Psoas muscle (tissue), 8 donors: Measurements from ENCODE around the gene CARMIL1. TPM values are rescaled to one million over a fixed set of nuclear protein-coding genes. Genes with fewer than 3 reads are reported as not detected.

Experiments
- ATAC-seq, 4 donors: fragments of 200-7000 bp; cut with Tn5 transposase; one replicate each; pipeline ENCODE4 v1.9.1; 2020; ENCODE audit warnings: moderate library complexity in 3 of 4, mild to moderate bottlenecking in 2 of 4
- DNase-seq, 2 donors: peaks; one replicate each; pipeline ENCODE4 v3.0.0-alpha.2; 2020
- H3K27ac ChIP-seq: fragments of 200-600 bp; one replicate; pipeline ENCODE4 v1.8.0; 2022
- H3K27me3 ChIP-seq, 3 donors: fragments of 200-600 bp in 1 of 3; one replicate each; pipeline versions ENCODE4 v1.6.1 to v1.8.0; 2013 to 2022; ENCODE audit warnings: low read length in 2 of 3, mild to moderate bottlenecking in 2 of 3, moderate library complexity in 1 of 3; ENCODE audit not compliant: insufficient read depth in 3 of 3
- H3K36me3 ChIP-seq, 2 donors: fragments of 200-600 bp in 1 of 2; one replicate each; pipeline versions ENCODE4 v1.6.1 to v1.8.0; 2013 to 2022; ENCODE audit warnings: low read depth in 1 of 2, mild to moderate bottlenecking in 1 of 2, moderate library complexity in 1 of 2; ENCODE audit not compliant: insufficient read depth in 1 of 2
- H3K4me1 ChIP-seq: fragments of 200-600 bp; one replicate; pipeline ENCODE4 v1.8.0; 2022
- H3K4me3 ChIP-seq: fragments of 200-600 bp; one replicate; pipeline ENCODE4 v1.8.0; 2022; ENCODE audit warnings: mild to moderate bottlenecking
- H3K9me3 ChIP-seq: fragments of 200-600 bp; one replicate; pipeline ENCODE4 v1.8.0; 2022
- WGBS, 3 donors: extraction: QIAGEN DNeasy Blood & Tissue Kit; methylation state at CpG; one replicate each; pipeline versions ENCODE4 v1.1.6 to v1.1.7; 2013; 5-methylcytosine and 5-hydroxymethylcytosine counted together
- intact Hi-C, 2 donors: fragments of 100-400 bp; cut with DNase I; formaldehyde crosslinking; loops; one replicate each; pipeline versions ENCODE4 v1.11.0 to v1.14.2; 2022
- polyA plus RNA-seq, 3 donors: library from polyadenylated mRNA; stranded (reverse); fragments of 200-250 nt; gene quantifications; one replicate each; pipeline ENCODE4 v1.2.3, GENCODE V29; 2013
- total RNA-seq, 4 donors: library from RNA; stranded (reverse); fragmentation: NEBNext Ultra II Directional in 2 of 4; extraction: Animal tissue kit (Norgen Biotek cat#: 25700) in 2 of 4; gene quantifications; one replicate each; pipeline versions ENCODE4 v1.2.1 to v1.2.4, GENCODE V29; 2021 to 2023
- TF ChIP-seq, protein P1 (sequence below): fragments of 200-600 bp; IDR thresholded peaks from one replicate; pipeline ENCODE4 v1.8.0; 2022; ENCODE audit warnings: antibody characterized with exemption
- donor health status: healthy with polysubstance abuse.
- donor health status: DM: no; HTN: no; CAD: no; lungs with moderate emphysema.
- donor health status: Bipolar disorder and iron deficiency.
- donor health status: healthy.
- donor health status: DM: yes; HTN: yes; CAD: no.
- donor health status: DM: no; HTN: no; CAD: no.
- donor health status: DM: no; HTN: no; CAD: no.
- donor health status: DM: yes; HTN: yes; CAD: no.

The CARMIL1 gene
- total and polyA plus RNA-seq, 7 donors = 0.11 to 1.0 (median 0.76) TPM

DNA sequence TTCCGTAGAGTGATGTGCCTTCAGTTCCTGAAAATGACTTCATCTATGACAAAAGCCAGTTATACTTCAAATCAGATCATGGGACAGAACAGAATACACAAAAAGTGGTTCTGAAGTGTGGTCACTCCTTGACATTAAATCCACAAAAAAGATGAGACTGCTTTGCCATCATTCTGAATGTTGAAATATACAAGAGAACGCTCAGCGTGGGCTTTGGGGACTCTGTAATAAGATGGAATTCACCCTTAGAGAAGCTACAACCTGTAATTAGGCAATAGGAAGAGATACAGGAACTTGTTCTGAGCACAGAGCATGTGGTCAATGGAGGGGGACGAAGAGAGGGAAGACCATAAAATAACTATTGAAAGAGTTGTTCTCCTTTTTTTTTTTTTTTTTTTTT lies 184.3 kb downstream of the CARMIL1 start:
- DNase-seq (no peak), ATAC-seq (no peak)
- no peak overlapping the region for H3K27ac ChIP-seq
- no peaks in the 10 kb centered on the region for H3K4me1 ChIP-seq
- 89 to 93% (median 90%) methylated on average over 4 of the region's 4 CpGs for WGBS, 3 donors
- intact Hi-C loops = no loop called here
- H3K36me3 ChIP-seq = no peaks in the 10 kb centered on the region
- no peak overlapping the region for H3K4me3 ChIP-seq
- TF ChIP-seq, protein P1, sequence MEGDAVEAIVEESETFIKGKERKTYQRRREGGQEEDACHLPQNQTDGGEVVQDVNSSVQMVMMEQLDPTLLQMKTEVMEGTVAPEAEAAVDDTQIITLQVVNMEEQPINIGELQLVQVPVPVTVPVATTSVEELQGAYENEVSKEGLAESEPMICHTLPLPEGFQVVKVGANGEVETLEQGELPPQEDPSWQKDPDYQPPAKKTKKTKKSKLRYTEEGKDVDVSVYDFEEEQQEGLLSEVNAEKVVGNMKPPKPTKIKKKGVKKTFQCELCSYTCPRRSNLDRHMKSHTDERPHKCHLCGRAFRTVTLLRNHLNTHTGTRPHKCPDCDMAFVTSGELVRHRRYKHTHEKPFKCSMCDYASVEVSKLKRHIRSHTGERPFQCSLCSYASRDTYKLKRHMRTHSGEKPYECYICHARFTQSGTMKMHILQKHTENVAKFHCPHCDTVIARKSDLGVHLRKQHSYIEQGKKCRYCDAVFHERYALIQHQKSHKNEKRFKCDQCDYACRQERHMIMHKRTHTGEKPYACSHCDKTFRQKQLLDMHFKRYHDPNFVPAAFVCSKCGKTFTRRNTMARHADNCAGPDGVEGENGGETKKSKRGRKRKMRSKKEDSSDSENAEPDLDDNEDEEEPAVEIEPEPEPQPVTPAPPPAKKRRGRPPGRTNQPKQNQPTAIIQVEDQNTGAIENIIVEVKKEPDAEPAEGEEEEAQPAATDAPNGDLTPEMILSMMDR = no peak
- no peaks in the 10 kb centered on the region for H3K9me3 ChIP-seq
- no peaks in the 10 kb centered on the region for H3K27me3 ChIP-seq

DNA sequence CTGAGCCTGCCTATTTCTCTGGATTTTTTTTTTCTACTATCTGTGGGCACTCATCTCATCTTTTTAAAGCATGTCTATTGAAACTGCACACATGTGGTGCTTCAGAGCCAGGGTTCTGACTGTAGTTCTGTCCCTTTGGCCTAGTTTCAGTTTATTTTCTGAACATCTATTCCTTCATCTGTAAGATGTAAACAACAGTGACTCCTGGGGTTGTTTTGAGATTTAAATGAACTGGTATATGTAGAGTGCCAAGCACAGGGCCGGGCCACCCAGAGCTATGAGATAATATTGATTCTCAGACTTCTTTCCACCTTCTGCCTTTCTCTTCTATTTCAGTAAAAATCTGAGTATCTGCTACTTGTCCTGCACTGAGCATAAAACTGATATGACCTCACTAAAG lies 185.1 kb downstream of the CARMIL1 start:
- 75 to 85% (median 85%) methylated on average over 1 of the region's 1 CpG for WGBS, 3 donors
- TF ChIP-seq, protein P1 = no peak
- Histone ChIP-seq H3K36me3 (no peaks in the 10 kb centered on the region), H3K27me3 (no peaks in the 10 kb centered on the region), H3K4me3 (no peak overlapping the region), H3K4me1 (no peaks in the 10 kb centered on the region), H3K9me3 (no peaks in the 10 kb centered on the region), H3K27ac (no peak overlapping the region)
- ATAC-seq = no peak
- no peak for DNase-seq
- intact Hi-C loops = no loop called here

DNA sequence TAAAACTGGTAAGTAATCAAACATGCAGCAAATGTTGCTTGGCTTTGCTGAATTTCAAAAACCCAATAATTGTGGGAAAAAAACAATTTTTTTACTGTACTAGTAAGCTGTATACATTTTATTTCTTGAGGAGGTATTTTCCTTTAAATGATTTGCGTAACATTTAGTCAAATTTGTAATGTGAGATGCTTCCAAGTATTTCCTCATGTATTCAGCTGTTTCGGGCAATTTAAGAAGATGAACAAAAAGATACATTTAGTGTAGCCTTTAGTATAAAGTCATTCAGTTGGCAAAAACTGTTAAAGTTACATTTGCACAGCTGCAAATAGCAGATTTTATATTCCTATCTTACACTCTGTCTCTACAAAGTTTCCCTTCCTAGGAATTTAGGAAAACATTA lies 186.8 kb downstream of the CARMIL1 start:
- WGBS, 3 donors = 44 to 45% (median 45%) methylated on average over 2 of the region's 2 CpGs
- no peak for ATAC-seq
- no peaks in the 10 kb centered on the region for H3K4me1 ChIP-seq
- no peaks in the 10 kb centered on the region for H3K27me3 ChIP-seq
- no peak overlapping the region for H3K4me3 ChIP-seq
- intact Hi-C loops = no loop called here
- TF ChIP-seq, protein P1 = no peak
- H3K9me3 ChIP-seq = no peaks in the 10 kb centered on the region
- no peak overlapping the region for H3K27ac ChIP-seq
- no peak for DNase-seq
- no peaks in the 10 kb centered on the region for H3K36me3 ChIP-seq

DNA sequence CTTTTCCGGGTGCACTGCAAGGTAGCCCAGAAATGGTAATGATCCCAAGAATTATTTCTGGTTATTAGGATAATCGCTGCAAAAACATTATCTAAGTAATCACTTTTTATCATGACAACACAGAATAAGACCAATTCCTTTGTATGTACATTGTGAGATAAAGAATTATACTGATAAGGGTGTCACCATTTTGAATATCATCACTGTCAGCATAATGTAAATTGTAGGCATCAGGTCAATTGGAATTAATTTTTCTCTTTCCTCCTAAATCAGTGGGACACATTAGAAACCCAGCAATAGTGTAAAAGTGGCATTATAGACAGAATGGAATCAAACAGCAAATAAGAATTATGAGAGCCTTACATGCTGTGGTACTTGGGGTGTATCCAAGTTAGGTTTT lies 189.7 kb downstream of the CARMIL1 start:
- intact Hi-C loops = no loop called here
- DNase-seq = no peak
- TF ChIP-seq, protein P1 = no peak
- WGBS, 3 donors = 79 to 87% (median 85%) methylated on average over 2 of the region's 2 CpGs
- no peak overlapping the region for H3K4me3 ChIP-seq
- no peaks in the 10 kb centered on the region for H3K27me3 ChIP-seq
- no peak overlapping the region for H3K27ac ChIP-seq
- H3K36me3 ChIP-seq = no peaks in the 10 kb centered on the region
- ATAC-seq = no peak
- H3K4me1 ChIP-seq = no peaks in the 10 kb centered on the region
- H3K9me3 ChIP-seq = no peaks in the 10 kb centered on the region

DNA sequence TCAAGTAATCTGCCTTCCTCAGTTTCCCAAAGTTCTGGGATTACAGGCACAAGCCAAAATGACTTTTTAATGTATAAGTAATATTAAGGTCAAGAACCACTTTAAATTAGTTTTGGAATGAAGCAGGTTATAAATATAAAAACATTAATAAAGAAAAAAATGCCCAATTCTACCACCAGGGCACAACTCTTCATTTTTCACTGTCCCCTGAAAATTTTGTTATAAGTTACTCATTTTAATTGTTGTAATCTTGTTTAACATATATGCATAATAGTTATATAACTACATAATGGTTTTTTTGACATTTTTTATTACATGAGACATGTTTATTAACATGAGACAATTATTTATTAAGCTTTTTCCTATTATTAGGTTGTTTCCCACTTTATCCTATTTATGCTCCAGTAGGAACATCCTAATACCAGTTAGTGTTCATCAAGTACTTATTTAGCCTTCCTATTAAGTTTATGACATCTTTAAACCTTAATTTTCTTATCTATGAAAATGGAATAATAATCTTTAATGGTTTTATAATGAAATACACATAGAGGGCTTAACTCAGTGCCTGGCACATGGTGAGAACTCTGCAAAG lies 190.7 kb downstream of the CARMIL1 start:
- ATAC-seq (no peak), DNase-seq (no peak)
- Histone ChIP-seq H3K27ac (no peak overlapping the region), H3K4me3 (no peak overlapping the region), H3K4me1 (no peaks in the 10 kb centered on the region), H3K36me3 (no peaks in the 10 kb centered on the region), H3K9me3 (no peaks in the 10 kb centered on the region), H3K27me3 (no peaks in the 10 kb centered on the region)
- TF ChIP-seq, protein P1 = no peak
- intact Hi-C loops = loop anchor here in 1 of 2 donors (10.0 kb wide), 1 partner anchor 185 kb away; no protein-coding TSS in a partner anchor
